ENCODE results near the gene WASHC3.
"Not testable (repeated sequence)": the region's sequence is repeated elsewhere in the genome, so short reads cannot be mapped to it uniquely, and the experiment has no call there.

WASHC3 gene, protein sequence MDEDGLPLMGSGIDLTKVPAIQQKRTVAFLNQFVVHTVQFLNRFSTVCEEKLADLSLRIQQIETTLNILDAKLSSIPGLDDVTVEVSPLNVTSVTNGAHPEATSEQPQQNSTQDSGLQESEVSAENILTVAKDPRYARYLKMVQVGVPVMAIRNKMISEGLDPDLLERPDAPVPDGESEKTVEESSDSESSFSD

DNA sequence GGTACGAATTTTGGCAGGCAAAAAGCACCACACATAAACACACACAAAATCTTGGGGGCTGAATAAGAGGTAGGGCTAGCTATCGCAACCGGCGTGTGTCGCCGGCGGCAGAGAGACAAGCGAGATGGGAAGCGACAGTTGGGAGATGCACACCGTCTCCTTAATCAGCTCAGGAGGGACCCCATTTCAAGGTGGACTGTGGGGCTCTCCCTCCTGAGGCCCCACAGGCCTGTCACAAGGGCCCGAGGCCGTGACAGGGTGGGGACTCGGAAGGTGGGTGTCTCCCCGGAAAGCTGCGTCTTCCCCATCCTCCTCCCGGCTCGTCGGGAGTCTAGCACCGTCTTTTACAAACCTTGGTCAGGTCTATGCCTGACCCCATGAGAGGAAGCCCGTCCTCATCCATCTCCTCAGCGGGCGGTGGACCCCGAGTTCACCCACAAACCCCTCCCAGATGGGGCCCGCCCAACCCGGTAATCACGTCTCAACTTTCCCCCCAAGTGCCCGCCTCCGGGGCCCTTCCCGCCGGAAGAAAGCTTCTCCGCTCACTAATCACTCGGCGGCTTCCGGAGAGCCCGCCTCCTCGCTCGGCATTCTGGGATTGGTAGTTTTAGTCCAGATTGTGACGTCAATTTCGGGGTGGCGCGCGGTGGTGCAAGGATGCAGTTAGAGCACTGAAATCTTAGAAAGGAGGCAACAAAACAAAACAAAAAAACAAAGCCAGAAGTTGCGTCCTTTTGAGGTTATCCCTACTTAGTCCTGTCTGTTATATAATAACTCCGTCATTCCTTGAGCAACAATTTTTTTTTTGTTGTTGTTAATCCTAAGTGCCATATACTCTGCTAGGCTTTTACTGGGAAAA lies at the start of gene WASHC3:
WASHC3 (minus strand) TSS at position 432 of the 859 bp plus-strand sequence; CDS start at position 403, 29 bp downstream.
- DNase-seq, result peak; percentile 80 to 91

DNA sequence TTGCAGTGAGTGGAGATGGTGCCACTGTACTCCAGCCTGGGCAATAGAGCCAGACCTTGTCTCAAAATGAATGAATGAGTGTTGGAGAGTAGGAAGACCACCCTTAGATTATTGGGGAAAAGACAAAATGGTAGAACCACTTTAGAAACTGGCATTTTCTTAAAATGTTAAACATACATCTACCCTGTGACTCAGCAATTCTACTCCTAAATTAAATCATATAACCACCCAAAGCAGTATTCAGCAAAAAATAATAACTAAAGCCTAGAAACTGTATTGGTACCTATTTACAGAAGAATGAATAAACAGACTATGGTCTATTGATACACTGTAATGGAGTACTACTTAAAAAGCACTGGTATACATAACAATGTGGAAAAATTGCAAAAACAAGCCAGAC lies 49.0 kb upstream of the WASHC3 start:
- no peak for DNase-seq

DNA sequence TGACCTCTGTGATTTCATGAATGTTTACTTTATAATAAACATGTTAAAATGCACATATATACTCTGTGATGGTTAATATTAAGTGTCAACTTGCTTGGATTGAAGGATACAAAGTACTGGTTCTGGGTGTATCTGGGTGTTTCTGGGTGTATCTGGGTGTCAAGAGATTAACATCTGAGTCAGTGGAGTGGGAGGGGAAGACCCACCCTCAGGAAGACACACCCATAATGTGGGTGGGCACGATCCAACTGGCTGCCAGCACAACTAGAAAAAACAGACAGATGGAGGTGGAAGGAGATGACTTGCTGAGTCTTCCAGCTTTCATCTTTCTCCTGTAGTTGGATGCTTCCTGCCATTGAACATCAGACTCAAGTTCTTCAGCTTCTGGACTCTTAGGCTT lies 46.2 kb upstream of the WASHC3 start:
- no peak for DNase-seq

DNA sequence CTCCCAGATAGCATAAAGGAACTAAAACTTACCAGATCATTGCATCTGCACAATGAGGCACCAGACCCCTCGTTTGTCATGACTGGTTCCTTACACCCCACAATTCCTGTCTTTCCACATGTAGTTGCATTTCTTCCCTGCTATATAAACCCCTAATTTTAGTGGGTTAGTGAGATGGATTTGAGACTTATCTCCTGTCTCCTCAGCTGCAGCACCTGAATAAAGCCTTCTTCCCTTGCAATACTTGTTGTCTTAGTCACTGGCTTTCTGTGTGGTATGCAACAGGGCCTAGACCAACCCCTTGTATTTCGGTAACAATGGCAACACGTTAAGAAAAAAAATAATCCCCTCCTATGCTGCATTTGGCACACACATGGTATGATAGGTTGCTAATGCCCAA lies 45.1 kb upstream of the WASHC3 start:
- DNase-seq, result no peak

DNA sequence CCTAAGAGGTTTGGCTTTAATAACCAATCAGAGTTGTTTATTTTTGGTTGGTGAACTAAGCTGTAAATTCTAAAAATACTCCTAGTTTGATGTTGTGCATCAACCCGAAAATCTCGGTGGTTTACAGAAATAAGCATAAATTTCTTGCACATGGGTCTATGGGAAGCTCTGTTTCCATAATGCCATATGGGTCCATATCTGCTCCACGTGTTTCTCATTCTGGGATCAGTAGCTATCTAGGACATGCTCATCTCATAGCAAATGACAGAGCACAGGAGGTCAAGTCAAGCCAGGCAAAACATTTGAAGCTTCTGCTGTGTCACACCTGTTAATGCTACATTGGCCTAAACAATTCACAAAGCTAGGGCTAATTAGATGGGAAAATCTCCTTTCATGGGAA lies 35.1 kb upstream of the WASHC3 start:
- DNase-seq, result no peak

GRCh38 chr12:102095677-102096263 lies 34.0 kb upstream of the WASHC3 start:
- peak in 1 of 2 experiments; percentile 48 for DNase-seq

DNA sequence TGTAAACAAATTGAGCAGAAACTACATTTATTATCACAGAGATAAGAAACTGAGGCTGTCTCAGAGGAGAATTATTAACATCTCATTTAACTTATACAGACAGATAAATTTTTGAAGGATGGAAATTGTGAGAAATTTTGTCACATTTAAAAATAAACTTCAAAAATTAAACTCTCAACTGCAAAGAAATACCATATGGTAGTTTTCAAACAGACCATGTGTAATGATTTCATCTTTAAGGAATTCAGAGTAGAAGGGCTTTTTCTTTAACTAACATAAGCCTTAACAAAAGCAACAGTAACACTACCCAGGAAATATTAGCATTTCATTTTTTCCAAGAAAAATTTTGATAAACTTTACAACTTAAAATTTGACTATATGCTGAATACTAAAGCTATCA lies 31.5 kb upstream of the WASHC3 start:
- no peak for DNase-seq

GRCh38 chr12:102089228-102089835 lies 27.5 kb upstream of the WASHC3 start:
- DNase-seq, result not testable (repeated sequence)

DNA sequence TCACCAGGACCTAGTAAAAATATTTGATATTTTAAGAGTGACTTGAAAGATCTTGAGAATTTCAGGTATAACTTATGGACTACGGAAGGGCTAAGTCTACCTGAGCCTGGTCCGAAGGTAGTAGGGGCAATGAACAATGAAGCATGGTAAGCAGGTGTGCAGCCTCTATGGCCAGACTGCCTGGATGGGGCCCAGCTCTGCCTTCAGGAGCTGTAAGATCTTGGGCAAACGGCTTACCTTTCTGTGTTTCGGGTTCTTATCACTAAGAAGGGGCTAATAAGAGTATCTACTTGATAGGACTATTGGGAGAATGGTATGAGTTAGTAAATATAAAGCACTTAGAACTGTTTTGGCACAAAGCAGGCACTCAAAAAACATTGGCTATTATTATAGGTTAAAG lies 19.1 kb upstream of the WASHC3 start:
- DNase-seq, result no peak

- not testable (repeated sequence) for DNase-seq
Observed at GRCh38 chr12:102072092-102072491, 10.3 kb upstream of the WASHC3 start.

GRCh38 chr12:102069707-102070106 lies 7.9 kb upstream of the WASHC3 start:
- DNase-seq, result no peak

- no peak for DNase-seq
Observed at GRCh38 chr12:102067574-102068258, 5.9 kb upstream of the WASHC3 start.

DNA sequence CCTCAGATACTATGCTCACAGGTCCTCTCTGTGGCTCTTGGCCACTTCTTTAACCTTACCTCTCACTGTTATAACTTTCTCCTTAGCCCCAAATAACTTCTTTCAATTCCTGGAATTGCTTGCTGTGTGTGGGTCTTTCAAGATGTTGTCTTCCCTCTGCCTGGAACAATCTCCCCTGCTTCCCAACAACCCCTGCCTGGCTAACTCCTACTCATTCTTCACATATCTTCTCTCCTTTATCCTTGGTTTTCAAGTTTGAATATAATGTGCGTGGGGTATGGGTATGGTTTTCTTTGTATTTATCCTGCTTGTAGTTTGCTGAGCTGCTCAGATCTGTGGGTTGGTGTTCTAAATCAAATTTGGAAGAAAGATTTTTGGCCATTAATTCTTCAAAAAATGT lies 2.7 kb upstream of the WASHC3 start:
- no peak for DNase-seq

GRCh38 chr12:102063069-102063468 lies 1.3 kb upstream of the WASHC3 start:
- DNase-seq, result peak in 1 of 2 experiments; percentile 9

DNA sequence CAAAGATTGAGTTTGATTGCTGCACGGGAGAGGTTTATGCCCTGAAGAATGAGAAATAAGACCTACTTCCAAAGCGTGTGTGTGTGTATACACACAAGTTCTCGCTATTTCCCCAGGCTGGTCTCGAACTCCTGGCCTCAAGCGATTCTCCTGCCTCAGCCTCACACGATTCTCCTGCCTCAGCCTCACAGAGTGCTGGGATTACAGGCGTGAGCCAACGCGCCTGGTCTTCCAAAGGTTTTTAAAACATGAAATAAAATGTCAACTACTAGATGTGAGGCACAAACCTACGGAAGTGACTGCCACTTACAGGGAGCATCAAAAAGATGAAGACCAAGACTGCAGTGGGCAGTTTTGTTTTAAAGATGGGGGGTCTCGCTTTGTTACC lies 622 bp upstream of the WASHC3 start:
- no peak for DNase-seq

DNA sequence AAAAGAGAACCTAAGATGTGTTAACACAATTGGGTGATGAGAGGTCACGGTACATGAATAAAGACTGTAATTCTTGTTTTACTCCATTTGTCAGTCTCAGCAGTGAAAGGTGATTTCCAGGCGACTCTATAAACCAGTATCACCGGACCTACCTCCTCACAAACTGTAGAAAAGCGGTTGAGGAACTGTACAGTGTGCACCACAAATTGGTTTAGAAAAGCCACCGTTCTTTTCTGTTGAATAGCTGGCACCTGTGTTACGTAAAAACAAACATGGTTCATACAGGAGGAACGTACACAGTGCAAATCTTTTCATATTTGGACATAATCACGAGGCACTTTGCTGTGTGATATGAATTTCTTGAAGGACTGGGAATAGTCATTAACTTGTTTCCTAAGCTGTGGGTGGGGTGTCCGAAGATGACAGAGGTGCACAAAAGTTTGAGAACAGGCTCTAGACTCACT lies 663 bp downstream of the WASHC3 start:
- DNase-seq, result no peak

GRCh38 chr12:102059343-102059742 lies 2.4 kb downstream of the WASHC3 start:
- DNase-seq, result no peak

DNA sequence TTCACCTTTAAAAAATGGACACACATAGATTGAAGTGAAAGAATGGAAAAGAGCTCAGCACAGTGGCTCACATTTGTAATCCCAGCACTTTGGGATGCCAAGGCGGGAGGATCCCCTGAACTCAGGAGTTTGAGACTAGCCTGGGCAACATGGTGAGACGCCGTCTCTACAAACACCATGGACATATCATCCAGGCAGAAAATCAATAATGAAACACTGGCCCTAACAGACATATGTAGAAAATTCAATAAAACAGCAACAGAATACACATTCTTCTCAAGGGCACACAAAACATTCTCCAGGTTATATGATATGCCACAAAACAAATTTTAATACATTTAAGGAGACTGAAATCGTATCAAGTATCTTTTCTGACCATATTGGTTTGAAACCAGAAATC lies 7.4 kb downstream of the WASHC3 start:
- DNase-seq, result no peak

- no peak for DNase-seq
Observed at GRCh38 chr12:102053062-102053349, 8.8 kb downstream of the WASHC3 start.

DNA sequence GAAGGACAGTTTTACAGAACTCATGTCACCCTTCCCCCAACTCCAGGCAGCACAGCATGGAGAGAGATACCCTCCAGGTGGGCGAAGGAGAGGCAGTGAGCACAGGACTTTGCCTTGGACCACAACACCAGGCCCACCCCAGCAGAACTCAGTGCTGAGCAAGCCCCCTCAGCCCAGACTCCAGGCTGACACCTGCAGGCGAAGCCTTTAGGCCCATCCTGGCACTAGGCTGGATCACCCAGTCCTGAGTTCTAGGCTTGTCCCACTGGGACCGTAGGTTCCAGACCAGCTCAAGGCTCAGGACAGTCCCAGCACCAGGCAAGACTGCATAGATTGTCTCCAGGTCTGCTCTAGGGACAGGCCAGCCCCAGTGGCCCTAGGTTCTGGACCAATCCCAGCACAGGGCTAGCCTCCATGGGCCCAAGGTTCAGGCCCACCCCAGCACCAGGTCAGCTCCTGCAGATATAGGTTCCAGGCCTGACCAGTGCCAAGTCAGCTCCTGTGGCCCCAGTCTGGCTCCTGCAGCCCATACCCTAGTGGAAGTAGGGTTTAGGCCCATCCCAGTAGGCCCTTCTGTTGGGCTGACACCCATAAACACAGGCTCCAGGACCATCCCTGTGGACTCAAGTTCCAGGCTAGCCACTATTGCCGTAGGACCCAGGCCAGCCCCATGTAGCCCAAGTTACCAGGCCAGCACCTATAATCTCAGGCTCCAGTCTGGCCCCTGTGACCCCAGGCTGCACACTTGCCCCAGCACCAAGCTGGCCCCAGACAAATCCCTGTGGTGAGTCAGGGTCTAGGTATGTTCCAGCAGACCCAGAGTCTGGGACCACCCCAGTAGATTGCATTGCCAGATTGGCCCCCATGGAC lies 9.4 kb downstream of the WASHC3 start:
- DNase-seq, result no peak

DNA sequence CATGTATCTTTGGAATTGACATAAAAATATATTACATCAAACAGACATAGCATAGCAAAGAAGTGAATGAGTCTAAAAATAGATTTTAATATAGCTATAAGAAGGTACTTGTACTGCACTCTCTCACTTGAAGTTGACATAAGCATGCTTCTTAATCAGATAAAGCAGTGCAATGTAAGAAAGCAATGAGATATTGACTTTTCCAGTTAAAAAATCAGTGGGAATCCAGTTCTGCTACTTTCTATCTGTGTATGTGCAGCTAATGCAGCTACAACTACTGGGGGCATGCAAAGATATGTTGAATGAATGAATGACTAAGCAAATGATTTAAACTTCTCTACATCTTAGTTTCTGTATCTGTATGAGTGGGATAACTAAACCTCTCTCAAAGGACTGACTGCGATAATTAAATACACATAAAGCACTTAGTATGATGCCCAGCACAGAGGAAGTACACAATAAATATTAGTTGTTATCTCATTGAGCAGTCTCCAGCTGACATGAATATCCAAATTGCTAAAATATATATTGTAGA lies 10.3 kb downstream of the WASHC3 start:
- no peak for DNase-seq

All from SW 1271 (cell line).